ENCODE results near the gene SCRN3.

SCRN3 gene

DNA sequence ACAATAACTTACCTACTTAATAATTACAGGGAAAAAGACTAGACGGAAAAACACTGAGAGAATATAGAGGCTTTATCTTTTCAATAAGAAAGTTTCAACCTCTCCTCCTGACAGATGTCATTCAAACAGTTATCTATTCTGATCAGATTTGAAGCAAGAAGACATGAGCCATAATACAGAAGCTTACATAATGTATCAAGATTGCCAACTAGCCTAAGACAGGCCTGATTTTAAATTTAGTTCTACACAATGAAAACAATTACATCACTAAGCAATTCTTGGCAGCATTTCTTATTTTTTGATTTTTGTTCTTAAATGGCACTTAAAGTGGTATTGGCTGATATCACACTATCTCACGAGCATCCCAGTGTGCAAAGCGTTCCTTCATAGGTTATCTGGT lies 49.7 kb downstream of the SCRN3 start:
- Histone ChIP-seq H3K36me3 (ENCODE audit: insufficient read depth, low read length) (no peaks in the 10 kb centered on the region), H3K4me1 (ENCODE audit: control insufficient read depth, insufficient read depth, low read length) (peaks cover 18% of the 10 kb centered on the region), H3K4me2 (ENCODE audit: low read length) (no peak overlapping the region), H3K9me3 (replicated peaks; ENCODE audit: low read length) (no peaks in the 10 kb centered on the region), H3K4me3 (ENCODE audit: low read length) (no peak overlapping the region), H3K9ac (ENCODE audit: low read depth, low read length) (no peak overlapping the region), H3K27me3 (ENCODE audit: control insufficient read depth, insufficient read depth, low read length) (no peaks in the 10 kb centered on the region)

DNA sequence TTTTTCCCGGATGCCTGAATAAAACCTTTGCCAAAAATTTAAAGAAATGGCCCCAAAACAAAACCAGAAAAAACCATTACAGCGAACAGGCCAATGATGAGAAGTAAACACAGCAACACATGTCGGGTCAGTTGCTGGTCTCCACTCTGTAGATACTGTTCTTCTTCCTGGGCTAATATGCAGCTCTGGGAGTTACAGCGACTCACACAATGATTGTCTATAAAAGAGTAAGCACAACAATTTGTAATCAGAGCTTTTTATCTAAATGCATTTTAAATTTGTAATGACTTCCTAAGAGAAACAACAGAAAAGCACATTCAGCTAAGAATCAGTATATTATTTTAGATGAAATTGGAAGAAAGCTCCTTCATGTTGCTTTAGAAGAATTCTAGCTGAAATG lies 51.0 kb downstream of the SCRN3 start:
- Histone ChIP-seq H3K4me1 (ENCODE audit: control insufficient read depth, insufficient read depth, low read length) (peaks cover 18% of the 10 kb centered on the region), H3K27me3 (ENCODE audit: control insufficient read depth, insufficient read depth, low read length) (no peaks in the 10 kb centered on the region), H3K36me3 (ENCODE audit: insufficient read depth, low read length) (no peaks in the 10 kb centered on the region), H3K9me3 (replicated peaks; ENCODE audit: low read length) (no peaks in the 10 kb centered on the region), H3K4me2 (ENCODE audit: low read length) (no peak overlapping the region), H3K4me3 (ENCODE audit: low read length) (no peak overlapping the region), H3K9ac (ENCODE audit: low read depth, low read length) (no peak overlapping the region)

DNA sequence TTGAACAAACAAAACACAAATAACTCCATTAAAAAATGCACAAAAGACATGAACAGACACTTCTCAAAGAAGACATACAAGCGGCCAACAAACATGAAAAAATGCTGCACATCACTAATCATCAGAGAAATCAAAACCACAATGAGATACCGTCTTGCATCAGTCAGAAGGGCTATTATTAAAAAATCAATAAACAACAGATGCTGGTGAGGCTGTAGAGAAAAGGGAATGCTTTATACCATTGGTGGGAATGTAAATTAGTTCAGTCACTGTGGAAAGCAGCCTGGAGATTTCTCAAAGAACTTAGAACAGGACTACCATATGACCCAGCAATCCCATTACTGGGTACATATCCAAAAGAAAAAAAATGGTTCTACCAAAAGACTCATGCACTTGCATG lies 53.5 kb downstream of the SCRN3 start:
- Histone ChIP-seq H3K9ac (ENCODE audit: low read depth, low read length) (no peak overlapping the region), H3K36me3 (ENCODE audit: insufficient read depth, low read length) (no peaks in the 10 kb centered on the region), H3K4me1 (ENCODE audit: control insufficient read depth, insufficient read depth, low read length) (peaks cover 7% of the 10 kb centered on the region), H3K4me2 (ENCODE audit: low read length) (no peak overlapping the region), H3K9me3 (replicated peaks; ENCODE audit: low read length) (no peaks in the 10 kb centered on the region), H3K4me3 (ENCODE audit: low read length) (no peak overlapping the region), H3K27me3 (ENCODE audit: control insufficient read depth, insufficient read depth, low read length) (no peaks in the 10 kb centered on the region)

DNA sequence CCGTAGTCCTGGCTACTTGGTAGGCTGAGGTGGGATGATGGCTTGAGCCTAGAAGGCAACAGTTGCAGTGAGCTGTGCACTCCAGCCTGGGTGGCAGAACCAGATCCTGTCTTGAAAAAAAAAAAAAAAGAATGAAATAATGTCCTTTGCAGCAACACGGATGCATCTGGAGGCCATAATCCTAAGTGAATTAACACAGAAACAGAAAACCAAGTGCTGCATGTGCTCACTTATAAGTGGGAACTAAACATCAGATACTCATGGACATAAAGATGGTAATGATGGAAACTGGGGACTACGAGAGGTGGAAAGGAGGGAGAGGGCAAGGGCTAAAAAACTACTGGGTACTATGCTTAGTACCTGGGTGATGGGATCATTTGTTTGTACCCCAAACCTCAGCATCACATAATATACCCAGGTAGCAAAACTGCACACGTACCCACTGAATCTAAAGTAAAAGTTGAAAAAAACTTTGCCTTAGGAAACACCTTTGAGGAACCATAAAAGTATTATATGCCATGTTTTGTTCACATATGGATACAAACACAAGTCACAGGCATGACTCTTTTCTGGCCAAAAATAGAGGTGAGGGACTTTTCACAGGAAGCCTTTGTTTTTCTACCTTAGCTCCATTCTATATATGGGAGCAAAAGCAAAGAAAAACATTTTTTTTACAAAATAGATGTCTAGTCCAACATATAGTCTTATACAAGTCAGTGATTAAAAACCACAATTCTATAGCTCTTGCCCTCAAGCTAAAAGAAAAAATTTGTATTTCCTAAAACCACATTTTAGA lies 54.7 kb downstream of the SCRN3 start:
- H3K27me3 ChIP-seq (ENCODE audit: control insufficient read depth, insufficient read depth, low read length): no peaks in the 10 kb centered on the region
- H3K9ac ChIP-seq (ENCODE audit: low read depth, low read length): no peak overlapping the region
- no peaks in the 10 kb centered on the region for H3K36me3 ChIP-seq (ENCODE audit: insufficient read depth, low read length)
- no peak overlapping the region for H3K4me2 ChIP-seq (ENCODE audit: low read length)
- no peak overlapping the region for H3K4me3 ChIP-seq (ENCODE audit: low read length)
- H3K9me3 ChIP-seq (replicated peaks; ENCODE audit: low read length): no peaks in the 10 kb centered on the region
- H3K4me1 ChIP-seq (ENCODE audit: control insufficient read depth, insufficient read depth, low read length): peaks cover 3% of the 10 kb centered on the region

DNA sequence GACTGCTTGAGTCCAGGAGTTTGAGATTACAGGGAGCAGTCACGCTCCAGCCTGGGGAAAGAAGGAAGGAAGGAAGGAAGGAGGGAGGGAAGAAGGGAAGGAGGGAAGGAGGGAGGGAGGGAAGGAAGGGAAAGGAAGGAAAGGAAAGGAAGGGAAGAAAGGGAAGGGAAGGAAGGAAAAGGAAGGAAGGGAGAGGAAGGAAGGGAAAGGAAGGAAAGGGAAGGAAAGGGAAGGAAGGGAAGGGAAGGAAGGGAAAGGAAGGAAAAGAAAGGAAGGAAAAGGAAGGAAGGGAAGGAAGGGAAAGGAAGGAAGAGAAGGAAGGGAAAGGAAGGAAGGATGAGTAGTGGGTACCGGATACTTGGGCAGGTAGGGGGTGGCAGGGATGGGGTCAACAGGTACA lies 59.0 kb downstream of the SCRN3 start:
- Histone ChIP-seq H3K27me3 (ENCODE audit: control insufficient read depth, insufficient read depth, low read length) (no peaks in the 10 kb centered on the region), H3K36me3 (ENCODE audit: insufficient read depth, low read length) (no peaks in the 10 kb centered on the region), H3K4me1 (ENCODE audit: control insufficient read depth, insufficient read depth, low read length) (no peaks in the 10 kb centered on the region), H3K4me3 (ENCODE audit: low read length) (no peak overlapping the region), H3K9me3 (replicated peaks; ENCODE audit: low read length) (no peaks in the 10 kb centered on the region), H3K9ac (ENCODE audit: low read depth, low read length) (no peak overlapping the region), H3K4me2 (ENCODE audit: low read length) (no peak overlapping the region)

DNA sequence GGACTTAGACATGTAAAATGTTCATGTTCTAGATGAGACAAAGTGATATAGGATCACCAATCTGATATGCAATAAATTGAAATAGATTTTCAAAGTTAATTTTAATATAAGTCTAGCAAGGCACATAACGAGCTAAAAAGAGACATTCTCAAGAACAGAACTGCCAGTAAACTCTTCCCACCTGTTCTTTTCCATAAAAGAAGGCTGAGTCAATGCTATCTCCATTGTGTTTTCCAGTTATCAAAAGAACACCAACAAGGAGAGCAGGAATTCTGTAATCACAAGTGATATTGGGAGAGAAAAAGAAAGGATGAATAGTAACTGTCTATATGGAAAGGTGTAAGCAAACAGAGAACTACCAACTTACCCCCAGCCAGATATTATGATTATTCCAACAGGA lies 65.7 kb downstream of the SCRN3 start:
- H3K4me1 ChIP-seq (ENCODE audit: control insufficient read depth, insufficient read depth, low read length): no peaks in the 10 kb centered on the region
- H3K4me2 ChIP-seq (ENCODE audit: low read length): no peak overlapping the region
- no peaks in the 10 kb centered on the region for H3K27me3 ChIP-seq (ENCODE audit: control insufficient read depth, insufficient read depth, low read length)
- no peaks in the 10 kb centered on the region for H3K36me3 ChIP-seq (ENCODE audit: insufficient read depth, low read length)
- no peak overlapping the region for H3K9ac ChIP-seq (ENCODE audit: low read depth, low read length)
- no peak overlapping the region for H3K4me3 ChIP-seq (ENCODE audit: low read length)
- H3K9me3 ChIP-seq (replicated peaks; ENCODE audit: low read length): no peaks in the 10 kb centered on the region

DNA sequence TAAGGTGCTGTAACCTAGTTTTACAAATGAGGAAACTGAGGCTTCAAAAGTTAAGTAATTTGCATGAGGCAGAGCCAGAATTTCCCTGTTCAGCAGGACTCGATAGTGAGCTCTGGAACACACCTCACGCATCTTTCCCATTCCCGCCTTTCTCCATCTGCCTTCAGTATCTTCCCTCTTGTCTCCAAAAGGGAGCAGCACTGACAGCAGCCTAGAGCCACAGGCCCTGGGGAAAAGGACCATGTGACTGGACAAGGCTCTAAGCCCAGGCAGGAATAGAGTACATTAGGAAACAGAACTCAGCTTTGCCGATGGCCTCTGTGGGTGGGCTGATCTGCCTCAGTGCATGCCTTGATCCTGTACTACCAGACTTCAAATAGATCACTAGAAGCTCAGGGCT lies 69.8 kb downstream of the SCRN3 start:
- no peak overlapping the region for H3K4me2 ChIP-seq (ENCODE audit: low read length)
- no peaks in the 10 kb centered on the region for H3K9me3 ChIP-seq (replicated peaks; ENCODE audit: low read length)
- H3K36me3 ChIP-seq (ENCODE audit: insufficient read depth, low read length): no peaks in the 10 kb centered on the region
- H3K9ac ChIP-seq (ENCODE audit: low read depth, low read length): no peak overlapping the region
- no peaks in the 10 kb centered on the region for H3K27me3 ChIP-seq (ENCODE audit: control insufficient read depth, insufficient read depth, low read length)
- H3K4me1 ChIP-seq (ENCODE audit: control insufficient read depth, insufficient read depth, low read length): no peaks in the 10 kb centered on the region
- H3K4me3 ChIP-seq (ENCODE audit: low read length): no peak overlapping the region

DNA sequence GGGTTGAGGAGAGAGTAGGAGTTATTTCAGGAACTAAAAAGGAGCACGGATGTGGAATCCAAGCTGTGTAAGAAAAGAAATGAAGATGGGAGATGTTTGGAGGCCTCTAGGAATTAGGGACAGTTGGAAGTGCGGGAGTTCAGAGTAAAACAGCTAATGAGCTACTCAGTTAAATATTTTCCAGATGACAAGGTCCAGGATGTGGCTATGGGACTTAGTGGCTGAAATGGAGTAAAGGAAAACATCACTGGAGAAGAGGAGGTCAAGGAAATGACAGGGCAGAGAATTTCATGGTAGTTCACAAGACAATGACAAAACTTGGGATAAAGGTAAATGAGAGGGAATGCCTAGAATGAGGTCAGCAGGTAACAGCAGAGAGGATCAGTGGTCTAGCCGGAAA lies 78.3 kb downstream of the SCRN3 start:
- no peak overlapping the region for H3K4me3 ChIP-seq (ENCODE audit: low read length)
- no peaks in the 10 kb centered on the region for H3K36me3 ChIP-seq (ENCODE audit: insufficient read depth, low read length)
- no peaks in the 10 kb centered on the region for H3K9me3 ChIP-seq (replicated peaks; ENCODE audit: low read length)
- peaks cover 6% of the 10 kb centered on the region for H3K4me1 ChIP-seq (ENCODE audit: control insufficient read depth, insufficient read depth, low read length)
- H3K9ac ChIP-seq (ENCODE audit: low read depth, low read length): no peak overlapping the region
- no peak overlapping the region for H3K4me2 ChIP-seq (ENCODE audit: low read length)
- H3K27me3 ChIP-seq (ENCODE audit: control insufficient read depth, insufficient read depth, low read length): no peaks in the 10 kb centered on the region

DNA sequence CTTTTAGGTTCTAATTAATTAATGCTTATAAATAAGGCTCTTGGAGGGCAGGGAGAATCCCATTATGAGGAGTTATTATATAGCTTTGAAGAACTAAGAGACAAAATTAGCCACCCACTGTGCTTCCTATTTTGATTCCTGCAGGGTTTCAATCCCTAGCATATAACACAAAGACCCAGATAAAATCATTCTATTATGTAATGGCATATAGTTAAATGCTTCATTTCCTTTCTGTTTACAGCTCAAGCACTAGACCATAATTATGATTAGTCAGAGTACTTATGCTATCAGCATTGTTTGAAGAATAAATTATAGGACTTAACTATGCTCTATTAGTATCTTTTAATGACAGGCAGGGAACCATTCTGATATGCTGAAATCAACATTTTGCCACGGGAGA lies 82.2 kb downstream of the SCRN3 start:
- no peaks in the 10 kb centered on the region for H3K36me3 ChIP-seq (ENCODE audit: insufficient read depth, low read length)
- peaks cover 6% of the 10 kb centered on the region for H3K4me1 ChIP-seq (ENCODE audit: control insufficient read depth, insufficient read depth, low read length)
- H3K9me3 ChIP-seq (replicated peaks; ENCODE audit: low read length): no peaks in the 10 kb centered on the region
- H3K4me3 ChIP-seq (ENCODE audit: low read length): no peak overlapping the region
- no peaks in the 10 kb centered on the region for H3K27me3 ChIP-seq (ENCODE audit: control insufficient read depth, insufficient read depth, low read length)
- H3K9ac ChIP-seq (ENCODE audit: low read depth, low read length): no peak overlapping the region
- no peak overlapping the region for H3K4me2 ChIP-seq (ENCODE audit: low read length)

Measured in skeletal muscle satellite cell (primary cell).